WERI-Rb-1 (cell line): ENCODE results near the gene COX14.

ENCODE experiments used
- DNase-seq: peaks from one replicate; pipeline ENCODE4 v3.0.0-alpha.2; 2020
- H3K27ac ChIP-seq: fragments of 250-450 bp; sonication (Bioruptor Pico); 2 replicates; pipeline ENCODE4 v1.5.1; 2020; ENCODE audit warnings: mild to moderate bottlenecking, moderate library complexity
- H3K27me3 ChIP-seq: fragments of 250-450 bp; sonication (Bioruptor Pico); 2 replicates; pipeline ENCODE4 v1.5.1; 2021; ENCODE audit warnings: mild to moderate bottlenecking, low read depth, moderate library complexity; ENCODE audit not compliant: insufficient read depth, severe bottlenecking
- H3K36me3 ChIP-seq: fragments of 250-450 bp; sonication (Bioruptor Pico); 2 replicates; pipeline ENCODE4 v1.5.1; 2020; ENCODE audit warnings: mild to moderate bottlenecking, moderate library complexity
- H3K4me3 ChIP-seq: 2 replicates; pipeline ENCODE4 v1.5.1; 2011; ENCODE audit warnings: low read depth, mild to moderate bottlenecking, control low read depth, low read length
- H3K9me3 ChIP-seq: fragments of 250-450 bp; sonication (Bioruptor Pico); 2 replicates; pipeline ENCODE4 v1.5.1; 2021; ENCODE audit warnings: mild to moderate bottlenecking, moderate library complexity; ENCODE audit not compliant: severe bottlenecking
- CTCF ChIP-seq: IDR thresholded peaks from 2 replicates; pipeline ENCODE4 v1.5.1; 2011; ENCODE audit warnings: low read depth, mild to moderate bottlenecking, control low read depth, inconsistent platforms, low read length

Gene COX14

GRCh38 chr12:50120953-50121352 lies 8.9 kb downstream of the COX14 start:
- Histone ChIP-seq H3K4me3 (no peak overlapping the region), H3K9me3 (no peaks in the 10 kb centered on the region), H3K27ac (peak overlapping the region; percentile 2), H3K27me3 (no peaks in the 10 kb centered on the region), H3K36me3 (peaks cover 18% of the 10 kb centered on the region)
- no peak for TF ChIP-seq CTCF
- peak; percentile 12 for DNase-seq

GRCh38 chr12:50121641-50122040 lies 9.6 kb downstream of the COX14 start:
- no peak for TF ChIP-seq CTCF
- H3K27ac ChIP-seq: no peak overlapping the region; the same call in 1 of the 2 replicates
- no peaks in the 10 kb centered on the region for H3K27me3 ChIP-seq

GRCh38 chr12:50123203-50123602 lies 11.2 kb downstream of the COX14 start:
- Histone ChIP-seq H3K27me3 (no peaks in the 10 kb centered on the region), H3K36me3 (peaks cover 33% of the 10 kb centered on the region), H3K27ac (no peak overlapping the region; the same call in 1 of the 2 replicates), H3K4me3 (no peak overlapping the region), H3K9me3 (no peaks in the 10 kb centered on the region)
- DNase-seq: peak; percentile 72
- TF ChIP-seq CTCF: no peak

More at GRCh38 chr12:50121641-50122040, 9.6 kb downstream of the COX14 start:
- Histone ChIP-seq H3K36me3 (peaks cover 21% of the 10 kb centered on the region), H3K4me3 (no peak overlapping the region), H3K9me3 (no peaks in the 10 kb centered on the region)
- DNase-seq: no peak

GRCh38 chr12:50127546-50127945 lies 15.5 kb downstream of the COX14 start:
- no peak overlapping the region for H3K27ac ChIP-seq
- no peak for TF ChIP-seq CTCF
- H3K36me3 ChIP-seq: peaks cover 58% of the 10 kb centered on the region
- H3K4me3 ChIP-seq: no peak overlapping the region
- no peaks in the 10 kb centered on the region for H3K9me3 ChIP-seq
- H3K27me3 ChIP-seq: no peaks in the 10 kb centered on the region
- peak; percentile 14 for DNase-seq

- no peak for TF ChIP-seq CTCF
- H3K4me3 ChIP-seq: no peak overlapping the region
- H3K27me3 ChIP-seq: no peaks in the 10 kb centered on the region
- no peak overlapping the region for H3K27ac ChIP-seq
- DNase-seq: no peak
- peaks cover 65% of the 10 kb centered on the region for H3K36me3 ChIP-seq
- no peaks in the 10 kb centered on the region for H3K9me3 ChIP-seq
Observed at GRCh38 chr12:50129290-50129689, 17.3 kb downstream of the COX14 start.

GRCh38 chr12:50132505-50133135 lies 20.6 kb downstream of the COX14 start:
- H3K9me3 ChIP-seq: no peaks in the 10 kb centered on the region
- peaks cover 68% of the 10 kb centered on the region for H3K36me3 ChIP-seq
- H3K4me3 ChIP-seq: no peak overlapping the region
- no peak overlapping the region for H3K27ac ChIP-seq
- no peak for DNase-seq
- TF ChIP-seq CTCF: peak; percentile 28; the same call in 1 of the 2 replicates
- H3K27me3 ChIP-seq: no peaks in the 10 kb centered on the region
